GM12865 (cell line): ENCODE measurements around the gene ITGAV.

Experiments used
- DNase-seq: peaks from one replicate; pipeline ENCODE4 v3.0.0; 2010; ENCODE audit warnings: low read depth
- H3K4me3 ChIP-seq: 2 replicates; pipeline ENCODE4 v1.5.1; 2011; ENCODE audit warnings: mild to moderate bottlenecking, low read depth, low read length, control low read depth
- CTCF ChIP-seq: IDR thresholded peaks from 2 replicates; pipeline ENCODE4 v1.5.1; 2011; ENCODE audit warnings: low read length, control low read depth, low read depth, inconsistent platforms; ENCODE audit not compliant: insufficient read depth; ENCODE audit errors: missing control alignments

The ITGAV gene

GRCh38 chr2:186575302-186575701 lies 14.6 kb upstream of the ITGAV start:
- DNase-seq = peak; percentile 24
- TF ChIP-seq CTCF = no peak
- no peak overlapping the region for H3K4me3 ChIP-seq

- no peak overlapping the region for H3K4me3 ChIP-seq
- TF ChIP-seq CTCF = no peak
- DNase-seq = no peak
Measured at GRCh38 chr2:186575856-186576255, 14.0 kb upstream of the ITGAV start.

GRCh38 chr2:186576614-186577013 lies 13.2 kb upstream of the ITGAV start:
- H3K4me3 ChIP-seq = no peak overlapping the region
- no peak for DNase-seq
- TF ChIP-seq CTCF = no peak

- DNase-seq = no peak
- no peak for TF ChIP-seq CTCF
- no peak overlapping the region for H3K4me3 ChIP-seq
Measured at GRCh38 chr2:186582698-186583097, 7.2 kb upstream of the ITGAV start.

GRCh38 chr2:186584053-186584452 lies 5.8 kb upstream of the ITGAV start:
- DNase-seq = no peak
- no peak overlapping the region for H3K4me3 ChIP-seq
- TF ChIP-seq CTCF = no peak

GRCh38 chr2:186588421-186588820 lies 1.4 kb upstream of the ITGAV start:
- TF ChIP-seq CTCF = no peak
- DNase-seq = no peak
- H3K4me3 ChIP-seq = no peak overlapping the region

- TF ChIP-seq CTCF = no peak
- peak overlapping the region; percentile 90 for H3K4me3 ChIP-seq
- peak; percentile 8 for DNase-seq
Measured at GRCh38 chr2:186588940-186589611, 780 bp upstream of the ITGAV start.
